Thymus (tissue), 11 donors: Measurements from ENCODE around the gene DUSP10. TPM values are rescaled to one million over a fixed set of nuclear protein-coding genes. Genes with fewer than 3 reads are reported as not detected.

ENCODE experiments used
- DNase-seq, 9 donors: peaks; one replicate each; pipeline ENCODE4 v3.0.0-alpha.2; 2013; ENCODE audit warnings: low spot score in 9 of 9, low read depth in 6 of 9, missing footprints in 1 of 9
- H3K27ac ChIP-seq, 2 donors: one replicate each; pipeline ENCODE4 v1.5.1; 2013; ENCODE audit warnings: control low read depth in 1 of 2, low read depth in 1 of 2, low read length in 1 of 2, mild to moderate bottlenecking in 1 of 2, moderate library complexity in 1 of 2
- H3K27me3 ChIP-seq, 2 donors: one replicate each; pipeline ENCODE4 v1.5.1; 2013; ENCODE audit warnings: low read length in 1 of 2; ENCODE audit not compliant: control insufficient read depth in 2 of 2, insufficient read depth in 1 of 2
- H3K36me3 ChIP-seq, 2 donors: one replicate each; pipeline ENCODE4 v1.5.1; 2013; ENCODE audit warnings: low read length in 1 of 2, mild to moderate bottlenecking in 1 of 2, moderate library complexity in 1 of 2; ENCODE audit not compliant: control insufficient read depth in 2 of 2, insufficient read depth in 2 of 2
- H3K4me1 ChIP-seq, 2 donors: one replicate each; pipeline ENCODE4 v1.5.1; 2013; ENCODE audit warnings: low read length in 2 of 2; ENCODE audit not compliant: control insufficient read depth in 2 of 2, insufficient read depth in 2 of 2
- H3K4me3 ChIP-seq, 2 donors: one replicate each; pipeline ENCODE4 v1.5.1; 2013; ENCODE audit warnings: low read length in 2 of 2, control low read depth in 1 of 2, mild to moderate bottlenecking in 1 of 2
- H3K9me3 ChIP-seq, 2 donors: one replicate each; pipeline ENCODE4 v1.5.1; 2013; ENCODE audit warnings: low read length in 1 of 2, mild to moderate bottlenecking in 1 of 2; ENCODE audit not compliant: control insufficient read depth in 2 of 2, insufficient read depth in 1 of 2
- WGBS: extraction: QIAGEN DNeasy Blood & Tissue Kit; methylation state at CpG from one replicate; pipeline ENCODE4 v1.1.7; 2013; 5-methylcytosine and 5-hydroxymethylcytosine counted together
- polyA plus RNA-seq: library from polyadenylated mRNA; stranded (reverse); fragments of 200-250 nt; gene quantifications from one replicate; pipeline ENCODE4 v1.2.3, GENCODE V29; 2013
- total RNA-seq: library from RNA; stranded (reverse); fragments of 120-200 nt; gene quantifications from one replicate; pipeline ENCODE4 v1.2.4, GENCODE V29; 2013
- donor health status: healthy.

DUSP10 gene
- total and polyA plus RNA-seq, 2 donors, result 9.3 to 11.3 TPM

DNA sequence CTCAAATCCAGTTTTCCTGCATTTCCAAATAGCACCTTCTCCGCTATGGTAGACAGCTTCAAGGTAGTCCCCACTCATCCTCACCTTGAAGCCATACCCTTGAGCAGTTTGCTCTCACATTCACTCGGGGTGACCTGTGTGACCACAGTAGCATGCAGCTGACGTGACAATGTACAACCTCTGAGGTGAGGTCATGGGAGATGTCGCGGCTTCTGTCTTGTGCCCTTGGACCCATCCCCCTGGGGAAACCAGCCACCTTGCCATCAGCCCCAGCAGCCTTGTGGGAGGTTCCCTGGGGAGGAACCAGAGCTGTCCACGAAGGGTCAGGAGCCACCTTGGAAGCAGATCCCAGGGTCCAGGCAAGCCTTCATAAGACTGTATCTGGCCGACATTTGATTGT is 38.3 kb upstream of the DUSP10 start:
- H3K4me1 ChIP-seq, result peaks cover 51 to 71% of the 10 kb centered on the region in 2 donors

DNA sequence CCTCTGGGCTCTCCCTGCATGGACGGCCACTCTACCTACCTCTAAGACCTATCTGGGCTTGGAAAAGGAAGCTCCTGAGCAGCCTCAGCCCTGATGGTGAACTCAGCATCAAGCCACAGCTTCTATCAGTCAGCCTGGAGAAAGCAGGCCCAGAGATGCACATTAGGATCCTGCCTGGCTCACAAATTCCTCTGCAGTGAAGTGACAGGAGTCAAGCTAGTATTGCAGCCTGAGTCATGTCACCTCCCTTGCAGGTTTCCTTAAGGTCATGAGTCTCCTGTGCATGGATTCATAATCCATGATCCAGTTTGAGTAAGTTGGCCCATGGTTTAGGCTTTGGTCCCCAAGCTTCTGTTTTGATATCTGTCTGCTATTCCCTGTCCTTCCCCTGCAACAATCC is 37.9 kb upstream of the DUSP10 start:
- Histone ChIP-seq H3K9me3 (no peaks in the 10 kb centered on the region), H3K27ac (no peak overlapping the region), H3K36me3 (no peaks in the 10 kb centered on the region), H3K27me3 (no peaks in the 10 kb centered on the region), H3K4me3 (no peak overlapping the region), H3K4me1 (peaks cover 51 to 71% of the 10 kb centered on the region in 2 donors)
- no peak for DNase-seq
- WGBS, result 100% methylated on average over 1 of the region's 1 CpG

More for the DNA sequence above, 38.3 kb upstream of the DUSP10 start:
- no peaks in the 10 kb centered on the region for H3K9me3 ChIP-seq
- no peak for DNase-seq
- no peak overlapping the region for H3K27ac ChIP-seq
- no peak overlapping the region for H3K4me3 ChIP-seq
- no peaks in the 10 kb centered on the region for H3K36me3 ChIP-seq
- no peaks in the 10 kb centered on the region for H3K27me3 ChIP-seq
- WGBS, result 83% methylated on average over 7 of the region's 7 CpGs

DNA sequence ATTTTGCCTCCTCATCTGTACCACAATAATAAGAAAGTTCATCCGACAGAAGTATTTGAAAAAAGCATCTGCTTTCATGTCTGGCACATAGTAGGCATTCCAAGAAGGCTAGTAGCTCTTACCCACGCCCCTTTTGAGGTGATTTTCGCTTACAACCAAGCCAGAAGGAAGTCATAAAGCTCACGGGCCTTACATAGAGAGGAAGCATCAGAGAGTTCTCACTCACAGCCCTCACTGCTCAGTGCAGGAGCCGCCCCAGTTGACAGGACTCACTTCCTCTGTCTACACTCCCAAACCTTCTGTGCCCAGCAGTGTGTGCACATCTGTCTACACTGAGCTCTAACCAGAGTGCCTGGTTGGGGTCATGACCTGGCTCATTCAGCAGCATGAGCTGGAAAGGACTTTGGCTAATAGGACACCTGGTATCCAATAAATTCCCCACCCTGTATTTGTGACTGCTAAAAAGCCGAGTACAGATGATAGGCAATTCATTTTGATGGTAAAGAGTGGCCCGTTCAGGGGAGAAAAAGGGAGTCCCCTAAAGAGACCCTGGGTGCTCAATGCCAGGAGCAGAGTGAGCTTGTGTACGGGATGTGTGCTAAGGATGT is 36.8 kb upstream of the DUSP10 start:
- Histone ChIP-seq H3K9me3 (no peaks in the 10 kb centered on the region), H3K4me3 (no peak overlapping the region), H3K27me3 (no peaks in the 10 kb centered on the region), H3K27ac (peak overlapping the region; percentile 53 to 71), H3K36me3 (no peaks in the 10 kb centered on the region), H3K4me1 (peaks cover 40 to 60% of the 10 kb centered on the region in 2 donors)
- peak in 5 of 9 donors; percentile 47 to 80 (median 53) for DNase-seq
- 47% methylated on average over 8 of the region's 8 CpGs for WGBS

DNA sequence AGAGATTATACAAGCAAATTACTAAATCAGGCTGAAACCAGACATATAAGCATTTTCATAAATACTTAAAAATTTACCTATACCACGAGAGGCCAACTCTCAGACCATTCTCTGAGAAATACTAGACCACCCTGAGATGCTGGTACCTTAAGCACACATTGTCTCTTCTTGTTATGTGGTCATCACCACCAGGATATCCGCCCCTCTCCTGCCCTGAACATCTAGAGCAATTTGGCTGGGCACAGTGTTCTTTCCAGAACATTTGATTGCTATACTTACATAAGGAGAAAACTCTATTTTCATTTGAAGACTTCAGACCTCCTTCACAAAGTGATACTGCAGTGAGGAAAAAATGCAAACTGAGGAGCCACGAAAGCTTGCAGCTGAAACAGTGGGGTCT is 36.2 kb upstream of the DUSP10 start:
- peaks cover 36 to 55% of the 10 kb centered on the region in 2 donors for H3K4me1 ChIP-seq
- 56% methylated on average over 3 of the region's 3 CpGs for WGBS
- no peak overlapping the region for H3K4me3 ChIP-seq
- no peaks in the 10 kb centered on the region for H3K36me3 ChIP-seq
- H3K9me3 ChIP-seq, result no peaks in the 10 kb centered on the region
- no peak for DNase-seq
- no peaks in the 10 kb centered on the region for H3K27me3 ChIP-seq
- peak overlapping the region; percentile 25 to 71 for H3K27ac ChIP-seq

DNA sequence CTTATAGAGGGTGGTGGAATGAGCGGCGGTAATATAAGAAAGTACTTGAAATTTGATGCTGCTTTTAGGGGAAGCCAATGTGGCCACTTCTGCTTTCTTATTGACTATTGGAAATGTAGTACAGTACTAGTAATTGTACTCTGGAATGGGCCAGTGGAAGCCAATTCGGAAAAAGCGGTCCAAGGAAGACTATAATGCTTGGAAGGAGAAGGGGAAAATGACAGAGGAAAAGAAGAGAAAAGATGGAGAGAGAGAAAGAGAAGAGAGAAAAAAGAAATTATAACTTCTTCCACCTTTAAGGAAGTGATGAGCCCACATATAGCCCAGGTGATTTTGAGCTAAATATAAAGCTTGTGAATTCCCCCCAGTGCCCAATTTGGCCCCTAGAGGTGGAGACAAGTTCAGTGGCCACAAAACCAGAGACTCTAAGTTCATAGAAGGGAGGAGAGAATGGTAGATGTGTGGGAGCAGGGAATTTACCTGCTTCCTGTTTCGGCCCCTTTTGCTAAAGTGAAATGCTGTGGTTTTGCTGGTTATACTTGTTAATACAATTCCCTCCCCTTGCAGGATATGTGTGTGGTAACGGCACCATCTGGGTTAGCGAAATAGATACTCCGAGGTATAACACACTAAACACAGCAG is 35.7 kb upstream of the DUSP10 start:
- Histone ChIP-seq H3K4me1 (peaks cover 30 to 49% of the 10 kb centered on the region in 2 donors), H3K9me3 (no peaks in the 10 kb centered on the region), H3K27ac (no peak overlapping the region), H3K36me3 (no peaks in the 10 kb centered on the region), H3K27me3 (no peaks in the 10 kb centered on the region), H3K4me3 (no peak overlapping the region)
- 40% methylated on average over 8 of the region's 8 CpGs for WGBS
- DNase-seq, result peak in 2 of 9 donors; percentile 30 to 63

DNA sequence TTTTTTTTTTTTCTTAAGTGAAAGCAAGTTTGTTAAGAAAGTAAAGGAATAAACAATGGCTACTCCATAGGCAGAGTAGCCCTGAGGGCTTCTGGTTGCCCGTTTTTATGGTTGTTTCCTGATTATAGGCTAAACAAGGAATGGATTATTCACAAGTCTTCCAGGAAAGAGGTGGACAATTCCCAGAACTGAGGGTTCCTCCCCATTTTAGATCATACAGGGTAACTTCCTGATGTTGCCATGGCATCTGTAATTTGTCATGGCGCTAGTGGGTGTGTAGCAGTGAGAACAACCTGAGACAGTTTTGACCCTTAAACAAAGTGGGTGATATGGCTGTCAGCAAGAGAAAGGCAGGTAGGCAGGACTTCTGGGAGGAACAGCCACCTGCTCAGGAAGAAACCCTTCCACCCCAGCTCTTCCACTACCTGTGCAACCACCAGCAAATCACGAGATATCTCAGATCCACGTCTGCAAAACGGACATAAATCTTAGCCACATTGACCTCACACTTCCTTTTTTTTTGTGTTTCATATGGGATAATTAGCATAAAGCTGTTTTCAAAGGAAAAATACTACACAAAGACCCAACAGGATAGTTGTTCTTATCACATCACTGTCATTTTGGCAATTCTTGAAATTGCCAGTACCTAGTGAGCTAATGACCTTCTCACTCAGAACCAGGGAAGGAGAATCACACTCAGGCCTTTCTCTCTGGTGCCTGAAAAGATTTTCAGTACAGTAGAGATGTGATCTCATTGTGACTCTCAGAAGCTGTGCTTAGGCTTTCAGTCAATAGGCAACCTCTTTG is 34.8 kb upstream of the DUSP10 start:
- Histone ChIP-seq H3K4me1 (peaks cover 28 to 40% of the 10 kb centered on the region in 2 donors), H3K27ac (no peak overlapping the region)

DNA sequence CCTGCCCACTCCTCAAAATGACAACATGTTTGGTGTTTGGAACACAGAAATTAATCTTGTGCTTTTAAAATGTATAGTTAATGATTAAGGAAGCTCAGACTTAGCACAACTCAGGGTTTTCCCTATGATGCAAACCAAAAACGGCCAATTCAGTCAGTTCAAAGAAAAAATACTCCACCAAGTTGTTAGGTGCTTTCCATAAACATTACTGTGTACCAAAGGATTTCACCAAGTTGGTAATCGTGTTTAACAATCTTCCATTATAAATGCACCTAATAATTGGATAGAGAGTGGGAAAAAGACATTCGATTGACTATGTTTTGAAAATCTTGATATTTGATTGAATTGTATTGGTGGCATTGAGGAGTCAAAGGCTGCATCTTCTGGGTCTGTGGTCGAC is 33.3 kb upstream of the DUSP10 start:
- H3K27ac ChIP-seq, result no peak overlapping the region
- H3K9me3 ChIP-seq, result no peaks in the 10 kb centered on the region
- no peaks in the 10 kb centered on the region for H3K27me3 ChIP-seq
- no peak for DNase-seq
- H3K4me3 ChIP-seq, result no peak overlapping the region
- H3K4me1 ChIP-seq, result peaks cover 28 to 36% of the 10 kb centered on the region in 2 donors
- WGBS, result 93% methylated on average over 4 of the region's 4 CpGs
- H3K36me3 ChIP-seq, result no peaks in the 10 kb centered on the region

More for the DNA sequence above, 34.8 kb upstream of the DUSP10 start:
- Histone ChIP-seq H3K9me3 (no peaks in the 10 kb centered on the region), H3K27me3 (no peaks in the 10 kb centered on the region), H3K4me3 (no peak overlapping the region), H3K36me3 (no peaks in the 10 kb centered on the region)
- WGBS, result 27% methylated on average over 5 of the region's 5 CpGs
- DNase-seq, result no peak

DNA sequence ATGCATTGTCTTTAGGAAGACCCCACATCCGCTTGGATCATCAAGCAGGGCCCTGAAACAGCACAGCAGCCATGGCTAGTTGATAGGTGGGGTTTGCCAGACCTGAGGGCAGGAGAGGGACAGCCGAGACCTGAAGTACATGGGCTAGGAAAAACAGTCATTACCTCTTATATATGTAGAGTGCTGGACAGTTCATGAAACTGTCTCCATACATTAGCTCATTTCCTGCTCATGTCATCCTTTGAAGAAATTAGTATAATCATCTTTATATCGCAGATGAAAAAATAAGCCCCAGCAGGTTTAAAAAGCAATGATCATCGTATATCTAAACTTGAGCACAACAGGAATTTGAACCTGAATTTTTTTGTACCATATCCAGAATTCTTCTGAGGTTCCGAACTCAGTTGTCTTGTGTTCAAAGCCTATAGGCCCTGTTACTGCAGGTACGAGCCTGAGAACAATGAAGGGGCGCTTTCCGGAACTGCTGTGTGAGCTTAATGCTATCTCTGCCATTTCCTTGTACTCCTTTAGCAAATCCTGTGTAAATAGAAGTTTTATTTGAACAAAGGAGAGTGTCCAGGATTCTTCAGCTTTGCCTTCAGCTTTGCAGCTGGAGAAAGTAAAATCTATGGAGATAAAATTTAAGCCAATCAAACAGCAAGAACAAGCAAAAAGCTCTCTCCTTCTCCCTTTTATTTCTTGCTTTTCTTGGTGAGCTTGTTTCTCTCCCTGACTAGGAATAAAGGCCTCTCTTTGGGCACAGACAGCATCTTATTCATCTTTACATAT is 32.4 kb upstream of the DUSP10 start:
- Histone ChIP-seq H3K9me3 (no peaks in the 10 kb centered on the region), H3K36me3 (no peaks in the 10 kb centered on the region), H3K4me1 (peaks cover 23 to 26% of the 10 kb centered on the region in 2 donors), H3K27me3 (no peaks in the 10 kb centered on the region), H3K27ac (no peak overlapping the region), H3K4me3 (no peak overlapping the region)
- DNase-seq, result no peak
- 96% methylated on average over 8 of the region's 8 CpGs for WGBS
